Natural killer cell (primary cell): ENCODE measurements around the gene KIAA1671. TPM values are rescaled to one million over a fixed set of nuclear protein-coding genes. Genes with fewer than 3 reads are reported as not detected.

Experiments
- ATAC-seq, 3 donors: fragments of 150-1000 bp in 2 of 3; fragments of 200-7000 bp in 1 of 3; cut with Tn5 transposase; 1 replicate in 1 of 3; 2 replicates in 2 of 3; pipeline ENCODE4 v1.10.0; 2021; ENCODE audit warnings: mild to moderate bottlenecking in 2 of 3, moderate library complexity in 2 of 3
- DNase-seq, 2 donors: peaks; one replicate each; pipeline versions ENCODE4 v3.0.0 to v3.0.0-alpha.2; 2013 to 2021; ENCODE audit warnings: mixed read lengths in 1 of 2
- H3K27ac ChIP-seq: one replicate; pipeline ENCODE4 v1.5.1; 2013; ENCODE audit warnings: mild to moderate bottlenecking, low read length
- H3K27me3 ChIP-seq: one replicate; pipeline ENCODE4 v1.6.1; 2013; ENCODE audit warnings: low read length; ENCODE audit not compliant: control insufficient read depth, insufficient read depth
- H3K36me3 ChIP-seq: one replicate; pipeline ENCODE4 v1.6.1; 2013; ENCODE audit warnings: low read length; ENCODE audit not compliant: control insufficient read depth, insufficient read depth
- H3K4me1 ChIP-seq: one replicate; pipeline ENCODE4 v1.6.1; 2013; ENCODE audit warnings: low read length; ENCODE audit not compliant: control insufficient read depth, insufficient read depth
- H3K4me3 ChIP-seq: one replicate; pipeline ENCODE4 v1.5.1; 2013; ENCODE audit warnings: low read length
- H3K9me3 ChIP-seq: one replicate; pipeline ENCODE4 v1.6.1; 2013; ENCODE audit warnings: low read length; ENCODE audit not compliant: control insufficient read depth, insufficient read depth
- H3K27ac Mint-ChIP-seq, 2 donors: one replicate each; pipeline ENCODE4 v1.8.0; 2022; ENCODE audit warnings: mild to moderate bottlenecking in 2 of 2, mixed read lengths in 2 of 2, moderate library complexity in 1 of 2
- H3K27me3 Mint-ChIP-seq, 2 donors: one replicate each; pipeline ENCODE4 v1.8.0; 2022; ENCODE audit warnings: low read depth in 2 of 2, mixed read lengths in 2 of 2
- H3K36me3 Mint-ChIP-seq: one replicate; pipeline ENCODE4 v1.8.0; 2022; ENCODE audit warnings: mixed read lengths
- H3K4me1 Mint-ChIP-seq, 2 donors: one replicate each; pipeline ENCODE4 v1.8.0; 2022; ENCODE audit warnings: mixed read lengths in 2 of 2
- H3K4me3 Mint-ChIP-seq: one replicate; pipeline ENCODE4 v1.8.0; 2022; ENCODE audit warnings: mild to moderate bottlenecking, moderate library complexity, mixed read lengths
- H3K9me3 Mint-ChIP-seq, 2 donors: one replicate each; pipeline ENCODE4 v1.8.0; 2022; ENCODE audit warnings: mixed read lengths in 2 of 2
- CTCF ChIP-seq: fragments of 200-600 bp; IDR thresholded peaks from one replicate; pipeline ENCODE4 v1.8.0; 2022; ENCODE audit warnings: antibody characterized with exemption
- WGBS: methylation state at CpG from one replicate; pipeline ENCODE4 v1.1.7; 2013; ENCODE audit warnings: missing lambda C conversion rate; ENCODE audit not compliant: insufficient coverage; 5-methylcytosine and 5-hydroxymethylcytosine counted together
- intact Hi-C: fragments of 100-400 bp; cut with micrococcal nuclease; formaldehyde crosslinking; loops from one replicate; pipeline ENCODE4 v1.14.2; 2022
- total RNA-seq, 4 donors: library from RNA; stranded (reverse); fragments of 120-200 nt in 1 of 4; gene quantifications; one replicate each; pipeline versions ENCODE4 v1.2.3 to v1.2.4, GENCODE V29; 2013 to 2022

KIAA1671 gene
- total RNA-seq, 3 donors from 2014 or later (not counting 1 experiment from before 2014, with no cell fraction given) = 3.6 to 24.0 (median 7.3) TPM

- no peaks in the 10 kb centered on the region for H3K27me3 ChIP-seq
- Mint-ChIP-seq H3K36me3 (no peaks in the 10 kb centered on the region), H3K9me3 (peaks cover 2 to 3% of the 10 kb centered on the region in 2 donors), H3K27ac (no peak overlapping the region), H3K27me3 (peaks cover 11 to 25% of the 10 kb centered on the region in 2 donors), H3K4me3 (no peak overlapping the region), H3K4me1 (peaks cover 2% of the 10 kb centered on the region in 2 donors)
- intact Hi-C loops = loop anchor here (1.0 kb wide), 3 partner anchors 97 to 280 kb away; partner anchors contain the start of gene KIAA1671
- TF ChIP-seq CTCF = peak; percentile 74
- WGBS = 48% methylated on average over 8 of the region's 9 CpGs
- H3K9me3 ChIP-seq = peaks cover 6% of the 10 kb centered on the region
- DNase-seq (peak; percentile 70 to 88), ATAC-seq (peak; percentile 80 to 99 (median 98))
- no peaks in the 10 kb centered on the region for H3K36me3 ChIP-seq
- peaks cover under 1% of the 10 kb centered on the region for H3K4me1 ChIP-seq
- no peak overlapping the region for H3K4me3 ChIP-seq
- no peak overlapping the region for H3K27ac ChIP-seq
Observed at GRCh38 chr22:25048659-25049647, 96.4 kb downstream of the KIAA1671 start.

- no peak for TF ChIP-seq CTCF
- no peak overlapping the region for H3K4me3 ChIP-seq
- H3K9me3 Mint-ChIP-seq = peaks cover 2 to 3% of the 10 kb centered on the region in 2 donors
- H3K36me3 Mint-ChIP-seq = no peaks in the 10 kb centered on the region
- WGBS = 89% methylated on average over 6 of the region's 6 CpGs
- no peaks in the 10 kb centered on the region for H3K27me3 ChIP-seq
- H3K4me1 ChIP-seq = peaks cover 9% of the 10 kb centered on the region
- intact Hi-C loops = no loop called here
- no peak for ATAC-seq
- no peak overlapping the region for H3K27ac Mint-ChIP-seq
- DNase-seq = no peak
- peaks cover 6% of the 10 kb centered on the region for H3K9me3 ChIP-seq
- peaks cover 10% of the 10 kb centered on the region in 2 donors for H3K4me1 Mint-ChIP-seq
- H3K4me3 Mint-ChIP-seq = no peak overlapping the region
- H3K27me3 Mint-ChIP-seq = peaks cover 8 to 20% of the 10 kb centered on the region in 2 donors
- no peaks in the 10 kb centered on the region for H3K36me3 ChIP-seq
- no peak overlapping the region for H3K27ac ChIP-seq
Observed at GRCh38 chr22:25049770-25050169, 97.3 kb downstream of the KIAA1671 start.

DNA sequence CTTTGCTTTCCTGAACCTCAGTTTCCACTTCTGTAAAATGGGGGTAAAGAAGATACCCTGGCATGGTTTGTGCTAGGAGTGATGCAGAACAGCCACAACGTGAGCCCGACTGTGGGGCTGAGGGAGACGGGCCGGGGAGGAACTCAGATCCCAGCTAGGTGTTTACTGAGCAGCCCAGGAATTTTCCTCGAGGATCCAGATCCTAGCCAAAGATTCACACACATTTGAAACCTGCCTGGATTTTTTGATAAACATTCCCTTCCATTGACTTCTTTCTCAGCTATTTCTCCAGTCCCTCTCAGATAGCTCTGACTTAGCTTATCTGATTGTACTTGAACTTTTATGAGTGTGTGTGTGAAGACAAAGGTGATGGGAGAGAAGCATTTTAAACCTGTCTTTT lies 98.0 kb downstream of the KIAA1671 start:
- WGBS = 93% methylated on average over 5 of the region's 5 CpGs
- H3K27me3 Mint-ChIP-seq = peaks cover 8 to 20% of the 10 kb centered on the region in 2 donors
- ATAC-seq (no peak), DNase-seq (no peak)
- intact Hi-C loops = no loop called here
- no peaks in the 10 kb centered on the region for H3K36me3 Mint-ChIP-seq
- H3K4me3 ChIP-seq = no peak overlapping the region
- no peak overlapping the region for H3K27ac Mint-ChIP-seq
- TF ChIP-seq CTCF = no peak
- no peaks in the 10 kb centered on the region for H3K36me3 ChIP-seq
- H3K9me3 Mint-ChIP-seq = peaks cover 2 to 3% of the 10 kb centered on the region in 2 donors
- peaks cover 6% of the 10 kb centered on the region for H3K9me3 ChIP-seq
- peaks cover 17% of the 10 kb centered on the region for H3K4me1 ChIP-seq
- H3K27ac ChIP-seq = no peak overlapping the region
- H3K4me3 Mint-ChIP-seq = no peak overlapping the region
- H3K27me3 ChIP-seq = no peaks in the 10 kb centered on the region
- peaks cover 15% of the 10 kb centered on the region in 2 donors for H3K4me1 Mint-ChIP-seq
